Left ventricle myocardium superior (tissue), 1 donor: Measurements from ENCODE around the gene PHLDA3. TPM values are rescaled to one million over a fixed set of nuclear protein-coding genes. Genes with fewer than 3 reads are reported as not detected.
"Not testable (repeated sequence)": the region's sequence is repeated elsewhere in the genome, so short reads cannot be mapped to it uniquely, and the experiment has no call there.

Experiments used
- ATAC-seq: fragments of 200-7000 bp; cut with Tn5 transposase; one replicate; pipeline ENCODE4 v1.9.1; 2020; ENCODE audit warnings: mild to moderate bottlenecking, moderate library complexity
- DNase-seq: peaks from one replicate; pipeline ENCODE4 v3.0.0-alpha.2; 2020
- intact Hi-C: fragments of 100-400 bp; cut with micrococcal nuclease; formaldehyde crosslinking; loops from one replicate; pipeline ENCODE4 v1.11.0; 2022
- total RNA-seq: library from RNA; stranded (reverse); fragmentation: NEBNext Ultra II Directional; extraction: Animal tissue kit (Norgen Biotek cat#: 25700); gene quantifications from one replicate; pipeline ENCODE4 v1.2.1, GENCODE V29; 2021
- donor health status: DM: no; HTN: yes; CAD: no; lungs with severe emphysema.

The PHLDA3 gene
- total RNA-seq, 1 donor from 2014 or later, result 20.4 TPM

GRCh38 chr1:201505503-201505890, 36.5 kb upstream of the PHLDA3 start:
- DNase-seq, result no peak
- intact Hi-C loops, result no loop called here
- peak; percentile 9 for ATAC-seq

GRCh38 chr1:201504799-201505502, 36.0 kb upstream of the PHLDA3 start:
- ATAC-seq, result no peak
- intact Hi-C loops, result no loop called here
- no peak for DNase-seq

- DNase-seq, result no peak
- intact Hi-C loops, result no loop called here
- ATAC-seq, result no peak
Measured at GRCh38 chr1:201504179-201504631, 35.2 kb upstream of the PHLDA3 start.

- no peak for DNase-seq
- intact Hi-C loops, result no loop called here
- no peak for ATAC-seq
Measured at GRCh38 chr1:201503397-201504176, 34.6 kb upstream of the PHLDA3 start.

GRCh38 chr1:201502511-201502857, 33.5 kb upstream of the PHLDA3 start:
- no peak for DNase-seq
- intact Hi-C loops, result no loop called here
- ATAC-seq, result no peak

GRCh38 chr1:201501812-201502510, 33.0 kb upstream of the PHLDA3 start:
- ATAC-seq, result no peak
- intact Hi-C loops, result no loop called here
- no peak for DNase-seq

- intact Hi-C loops, result no loop called here
- no peak for ATAC-seq
- no peak for DNase-seq
Measured at GRCh38 chr1:201501144-201501543, 32.2 kb upstream of the PHLDA3 start.

GRCh38 chr1:201500670-201501120, 31.7 kb upstream of the PHLDA3 start:
- peak; percentile 42 for DNase-seq
- intact Hi-C loops, result no loop called here
- ATAC-seq, result peak; percentile 66

GRCh38 chr1:201499795-201500669, 31.0 kb upstream of the PHLDA3 start:
- intact Hi-C loops, result no loop called here
- ATAC-seq, result peak; percentile 61
- DNase-seq, result peak; percentile 58

- ATAC-seq (no peak), DNase-seq (no peak)
- intact Hi-C loops, result no loop called here
Measured at GRCh38 chr1:201499191-201499590, 30.2 kb upstream of the PHLDA3 start.

GRCh38 chr1:201498621-201499020, 29.6 kb upstream of the PHLDA3 start:
- DNase-seq (no peak), ATAC-seq (no peak)
- intact Hi-C loops, result no loop called here

GRCh38 chr1:201497935-201498509, 29.0 kb upstream of the PHLDA3 start:
- intact Hi-C loops, result no loop called here
- ATAC-seq, result no peak
- no peak for DNase-seq

GRCh38 chr1:201496296-201496690, 27.3 kb upstream of the PHLDA3 start:
- ATAC-seq, result no peak
- intact Hi-C loops, result no loop called here
- DNase-seq, result peak; percentile 42

- ATAC-seq (peak; percentile 76), DNase-seq (peak; percentile 85)
- intact Hi-C loops, result no loop called here
Measured at GRCh38 chr1:201495551-201496295, 26.7 kb upstream of the PHLDA3 start.

- DNase-seq, result peak; percentile 48
- intact Hi-C loops, result no loop called here
- peak; percentile 47 for ATAC-seq
Measured at GRCh38 chr1:201493757-201494617, 25.0 kb upstream of the PHLDA3 start.

- intact Hi-C loops, DNase-seq, ATAC-seq: not testable (repeated sequence)
Measured at GRCh38 chr1:201493026-201493656, 24.2 kb upstream of the PHLDA3 start.
